GM12878 (cell line): ENCODE measurements around the gene C16orf74. TPM values are rescaled to one million over a fixed set of nuclear protein-coding genes. Genes with fewer than 3 reads are reported as not detected.

Experiments
- ATAC-seq: fragments of 200-7000 bp; cut with Tn5 transposase; 3 replicates; pipeline ENCODE4 v1.9.1; 2020; ENCODE audit warnings: mild to moderate bottlenecking, moderate library complexity
- BruUV-seq: library from RNA; stranded (reverse); fragments of 400-500 nt; replicated peaks from 2 replicates; lab custom pipeline; 2021; lab: Mats Ljungman, UMichigan
- CTCF ChIA-PET: fragments of 300-600 bp; sonication (Branson Sonifier 250); formaldehyde crosslinking; extraction: SDS; loops from one replicate; lab custom pipeline; 2021; ENCODE audit warnings: inconsistent platforms; lab: Yijun Ruan, JAX
- POLR2A ChIA-PET: fragments of 350-600 bp; formaldehyde crosslinking; extraction: SDS; loops from one replicate; lab custom pipeline; 2021; ENCODE audit warnings: inconsistent platforms; lab: Charles Lee
- RAD21 ChIA-PET: fragments of 300-600 bp; sonication (Branson Sonifier 250); formaldehyde crosslinking; loops from one replicate; lab custom pipeline; 2023; ENCODE audit warnings: antibody characterized with exemption; ENCODE audit not compliant: unreplicated experiment; lab: Charles Lee
- SMC1A ChIA-PET: fragments of 300-600 bp; sonication (Branson Sonifier 250); formaldehyde crosslinking; loops from one replicate; lab custom pipeline; 2023; ENCODE audit not compliant: unreplicated experiment, uncharacterized antibody; lab: Charles Lee
- DNase-seq: peaks from one replicate; pipeline ENCODE4 v3.0.0-alpha.2; 2011; ENCODE audit warnings: low read depth, low spot score
- FAIRE-seq: peaks from 3 replicates; lab custom pipeline; 2011; peaks lifted over from hg19 to GRCh38; lab: Jason Lieb, UNC
- H2AFZ ChIP-seq: 2 replicates; pipeline ENCODE4 v1.6.0; 2011; ENCODE audit warnings: low read depth, low read length, control low read depth; ENCODE audit not compliant: control insufficient read depth
- H3K27ac ChIP-seq: 2 replicates; pipeline ENCODE4 v1.5.1; 2011; ENCODE audit warnings: control low read depth; ENCODE audit not compliant: control insufficient read depth, insufficient read depth
- H3K27me3 ChIP-seq, 2 experiments: replicated peaks in 1 of 2; 2 replicates each; pipeline versions ENCODE4 v1.6.0 to v1.6.1; 2011; ENCODE audit warnings: low read length in 1 of 2; ENCODE audit not compliant: control insufficient read depth in 2 of 2, insufficient read depth in 2 of 2
- H3K36me3 ChIP-seq, 2 experiments: 2 replicates each; pipeline ENCODE4 v1.5.1; 2011; ENCODE audit warnings: low read length in 1 of 2; ENCODE audit not compliant: control insufficient read depth in 2 of 2, insufficient read depth in 2 of 2
- H3K4me1 ChIP-seq: 2 replicates; pipeline ENCODE4 v1.6.1; 2011; ENCODE audit warnings: mild to moderate bottlenecking, low read length, moderate library complexity, mixed read lengths; ENCODE audit not compliant: control insufficient read depth, insufficient read depth
- H3K4me2 ChIP-seq: 2 replicates; pipeline ENCODE4 v1.6.0; 2011; ENCODE audit warnings: control low read depth; ENCODE audit not compliant: control insufficient read depth, insufficient read depth
- H3K4me3 ChIP-seq: fragments of 200-600 bp; sonication (generic); 2 replicates; pipeline ENCODE4 v1.5.1; 2016
- H3K79me2 ChIP-seq: 2 replicates; pipeline ENCODE4 v1.6.0; 2011; ENCODE audit warnings: low read length; ENCODE audit not compliant: control insufficient read depth, insufficient read depth
- H3K9ac ChIP-seq: 2 replicates; pipeline ENCODE4 v1.8.0; 2011; ENCODE audit warnings: low read length, control low read depth, mixed read lengths; ENCODE audit not compliant: control insufficient read depth, insufficient read depth
- H3K9me3 ChIP-seq: replicated peaks from 3 replicates; pipeline ENCODE4 v1.5.1; 2011; ENCODE audit warnings: mild to moderate bottlenecking, low read length; ENCODE audit not compliant: control insufficient read depth, insufficient read depth
- H4K20me1 ChIP-seq: 2 replicates; pipeline ENCODE4 v1.6.0; 2011; ENCODE audit not compliant: control insufficient read depth, insufficient read depth
- ATF7 ChIP-seq: fragments of 450-650 bp; IDR thresholded peaks from 2 replicates; pipeline ENCODE4 v1.6.1; 2016; ENCODE audit warnings: low read depth, mild to moderate bottlenecking
- BCL11A ChIP-seq: IDR thresholded peaks from 2 replicates; pipeline ENCODE4 v1.6.1; 2011; ENCODE audit warnings: low read depth, low read length
- BRCA1 ChIP-seq: IDR thresholded peaks from 2 replicates; pipeline ENCODE4 v1.6.1; 2011; ENCODE audit warnings: low read depth, low read length, improper control_type of control experiment
- JUND ChIP-seq: IDR thresholded peaks from 2 replicates; pipeline ENCODE4 v1.6.1; 2012; ENCODE audit warnings: low read depth, mild to moderate bottlenecking, low read length, improper control_type of control experiment, moderate library complexity
- MYB ChIP-seq: fragments of 150-350 bp; IDR thresholded peaks from 2 replicates; pipeline ENCODE4 v1.6.1; 2014; ENCODE audit warnings: mild to moderate bottlenecking, low read depth, low read length, borderline replicate concordance
- NFYA ChIP-seq: IDR thresholded peaks from 2 replicates; pipeline ENCODE4 v1.6.1; 2011; ENCODE audit warnings: low read depth, mild to moderate bottlenecking, low read length, improper control_type of control experiment, borderline replicate concordance
- NFYB ChIP-seq: IDR thresholded peaks from 2 replicates; pipeline ENCODE4 v1.6.1; 2011; ENCODE audit warnings: low read depth, mild to moderate bottlenecking, low read length, improper control_type of control experiment, moderate library complexity; ENCODE audit not compliant: insufficient read depth
- RB1 ChIP-seq: fragments of 450-650 bp; formaldehyde crosslinking; IDR thresholded peaks from 2 replicates; pipeline ENCODE4 v1.6.1; 2017; ENCODE audit warnings: mild to moderate bottlenecking, borderline replicate concordance
- SMARCA5 ChIP-seq: fragments of 450-650 bp; IDR thresholded peaks from 2 replicates; pipeline ENCODE4 v1.6.1; 2017; ENCODE audit warnings: mild to moderate bottlenecking
- SREBF2 ChIP-seq: IDR thresholded peaks from 2 replicates; pipeline ENCODE4 v1.6.1; 2012; ENCODE audit warnings: mild to moderate bottlenecking, low read length
- TCF7 ChIP-seq: IDR thresholded peaks from 2 replicates; pipeline ENCODE4 v1.6.1; 2014; ENCODE audit warnings: antibody characterized with exemption, borderline replicate concordance
- ZNF24 ChIP-seq: fragments of 450-650 bp; IDR thresholded peaks from 2 replicates; pipeline ENCODE4 v1.6.1; 2017; ENCODE audit warnings: antibody characterized with exemption, mild to moderate bottlenecking
- WGBS: methylation state at CpG from one replicate; pipeline ENCODE4 v1.1.6; 2016; ENCODE audit warnings: low lambda C conversion rate; ENCODE audit not compliant: insufficient replicate concordance, insufficient coverage; ENCODE audit errors: missing lambda C conversion rate; 5-methylcytosine and 5-hydroxymethylcytosine counted together
- in situ Hi-C: fragments of 300-500 bp; cut with MboI; formaldehyde crosslinking; loops from 9 replicates; pipeline ENCODE4 v1.14.3; 2018; ENCODE audit warnings: mixed read lengths
- intact Hi-C: fragments of 100-400 bp; cut with micrococcal nuclease; formaldehyde crosslinking; loops from one replicate; pipeline ENCODE4 v1.14.2; 2022; ENCODE audit not compliant: unreplicated experiment
- polyA plus RNA-seq, 11 experiments: library from polyadenylated mRNA; depleted of rRNA in 4 of 11; unstranded in 6 of 11; stranded (reverse) in 5 of 11; fragments of >200 nt; fragmentation: Nextera tagmentation in 4 of 11; fragmentation: Illumina TruSeq in 1 of 11; extraction: Ambion mirVana in 4 of 11; extraction: Trizol in 1 of 11; gene quantifications; 1 replicate in 1 of 11; 2 replicates in 10 of 11; pipeline versions ENCODE4 v1.2.1 to v1.2.3, GENCODE V29; 2011 to 2016; ENCODE audit warnings: inconsistent platforms in 2 of 11, missing spikeins in 2 of 11, low read depth in 1 of 11
- total RNA-seq, 4 experiments: library from RNA; depleted of rRNA in 3 of 4; stranded (reverse); fragments of >200 nt in 3 of 4; fragmentation: Illumina TruSeq in 1 of 4; extraction: Trizol in 1 of 4; gene quantifications; 2 replicates each; pipeline versions ENCODE4 v1.2.1 to v1.2.3, GENCODE V29; 2013 to 2021
- TF ChIP-seq, protein P1 (sequence below): IDR thresholded peaks from 2 replicates; pipeline ENCODE4 v1.6.1; 2012; ENCODE audit warnings: low read depth, low read length, improper control_type of control experiment
- TF ChIP-seq, protein P2 (sequence below): IDR thresholded peaks from 2 replicates; pipeline ENCODE4 v1.6.1; 2012; ENCODE audit warnings: low read depth, low read length, improper control_type of control experiment
- TF ChIP-seq, protein P3 (sequence below): IDR thresholded peaks from 2 replicates; pipeline ENCODE4 v1.6.1; 2011; ENCODE audit warnings: low read depth, low read length, improper control_type of control experiment, borderline replicate concordance
- TF ChIP-seq, protein P4 (sequence below): fragments of 450-650 bp; IDR thresholded peaks from 2 replicates; pipeline ENCODE4 v1.6.1; 2017; ENCODE audit warnings: mild to moderate bottlenecking
- TF ChIP-seq, protein P5 (sequence below): fragments of 450-650 bp; formaldehyde crosslinking; IDR thresholded peaks from 2 replicates; pipeline ENCODE4 v1.4.0; 2020; ENCODE audit warnings: mild to moderate bottlenecking, moderate library complexity

Gene C16orf74
- total and polyA plus RNA-seq, 10 of the 15 experiments (the other 5 are each of a cell fraction or from before 2014, with no cell fraction given) = 0.23 to 20.1 (median 6.8) TPM

DNA sequence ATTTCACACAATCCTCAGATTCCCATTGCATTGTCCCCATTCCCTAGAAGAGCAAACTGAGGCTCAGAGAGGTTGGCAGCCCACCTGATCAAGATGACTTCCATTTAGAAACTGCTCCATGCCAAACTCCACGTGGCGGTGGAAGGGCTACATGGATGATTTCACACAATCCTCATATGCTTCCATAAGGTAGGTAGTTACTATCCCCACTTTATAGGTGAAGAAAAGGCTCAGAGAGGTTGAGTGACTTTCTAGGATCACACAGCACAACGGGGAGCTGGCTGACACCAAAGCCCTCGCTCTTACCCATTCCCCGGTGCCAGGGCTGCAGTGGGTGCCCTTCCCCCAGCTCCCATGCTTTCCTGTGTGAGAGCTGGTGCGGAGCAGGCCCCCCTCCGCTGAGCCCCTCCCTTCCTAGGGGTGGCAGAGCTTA, 52.4 kb downstream of the C16orf74 start:
- H3K9ac ChIP-seq = no peak overlapping the region
- no peaks in the 10 kb centered on the region for H3K36me3 ChIP-seq
- H3K27me3 ChIP-seq = peaks cover 1 to 2% of the 10 kb centered on the region in 2 experiments; a peak in 3 of 4 replicates
- no peak overlapping the region for H3K4me3 ChIP-seq
- no peak overlapping the region for H3K27ac ChIP-seq
- H4K20me1 ChIP-seq = no peaks in the 10 kb centered on the region
- 35% methylated on average over 7 of the region's 7 CpGs for WGBS
- POLR2A ChIA-PET = no interaction called here
- intact Hi-C loops (no loop called here), in situ Hi-C loops (no loop called here)
- H2AFZ ChIP-seq = no peak overlapping the region
- no peaks in the 10 kb centered on the region for H3K9me3 ChIP-seq
- DNase-seq (no peak), FAIRE-seq (no peak), ATAC-seq (no peak)
- no TSS peak for BruUV-seq
- CTCF ChIA-PET = interaction anchor here (0.6 kb wide), 1 partner anchor 670 kb away, joined by 3 read pairs; no protein-coding TSS in a partner anchor
- SMC1A ChIA-PET = no interaction called here
- no peaks in the 10 kb centered on the region for H3K79me2 ChIP-seq
- H3K4me2 ChIP-seq = no peak overlapping the region
- no peaks in the 10 kb centered on the region for H3K4me1 ChIP-seq
- RAD21 ChIA-PET = no interaction called here
- no peak for TF ChIP-seq ZNF24
- TF ChIP-seq BCL11A = no peak
- no peak for TF ChIP-seq ATF7
- TF ChIP-seq, protein P1, sequence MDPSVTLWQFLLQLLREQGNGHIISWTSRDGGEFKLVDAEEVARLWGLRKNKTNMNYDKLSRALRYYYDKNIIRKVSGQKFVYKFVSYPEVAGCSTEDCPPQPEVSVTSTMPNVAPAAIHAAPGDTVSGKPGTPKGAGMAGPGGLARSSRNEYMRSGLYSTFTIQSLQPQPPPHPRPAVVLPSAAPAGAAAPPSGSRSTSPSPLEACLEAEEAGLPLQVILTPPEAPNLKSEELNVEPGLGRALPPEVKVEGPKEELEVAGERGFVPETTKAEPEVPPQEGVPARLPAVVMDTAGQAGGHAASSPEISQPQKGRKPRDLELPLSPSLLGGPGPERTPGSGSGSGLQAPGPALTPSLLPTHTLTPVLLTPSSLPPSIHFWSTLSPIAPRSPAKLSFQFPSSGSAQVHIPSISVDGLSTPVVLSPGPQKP = no peak
- TF ChIP-seq, protein P2, sequence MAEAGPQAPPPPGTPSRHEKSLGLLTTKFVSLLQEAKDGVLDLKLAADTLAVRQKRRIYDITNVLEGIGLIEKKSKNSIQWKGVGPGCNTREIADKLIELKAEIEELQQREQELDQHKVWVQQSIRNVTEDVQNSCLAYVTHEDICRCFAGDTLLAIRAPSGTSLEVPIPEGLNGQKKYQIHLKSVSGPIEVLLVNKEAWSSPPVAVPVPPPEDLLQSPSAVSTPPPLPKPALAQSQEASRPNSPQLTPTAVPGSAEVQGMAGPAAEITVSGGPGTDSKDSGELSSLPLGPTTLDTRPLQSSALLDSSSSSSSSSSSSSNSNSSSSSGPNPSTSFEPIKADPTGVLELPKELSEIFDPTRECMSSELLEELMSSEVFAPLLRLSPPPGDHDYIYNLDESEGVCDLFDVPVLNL = no peak
- no peak for TF ChIP-seq RB1
- no peak for TF ChIP-seq TCF7
- no peak for TF ChIP-seq SREBF2
- no peak for TF ChIP-seq NFYA
- TF ChIP-seq NFYB = no peak
- TF ChIP-seq, protein P3, sequence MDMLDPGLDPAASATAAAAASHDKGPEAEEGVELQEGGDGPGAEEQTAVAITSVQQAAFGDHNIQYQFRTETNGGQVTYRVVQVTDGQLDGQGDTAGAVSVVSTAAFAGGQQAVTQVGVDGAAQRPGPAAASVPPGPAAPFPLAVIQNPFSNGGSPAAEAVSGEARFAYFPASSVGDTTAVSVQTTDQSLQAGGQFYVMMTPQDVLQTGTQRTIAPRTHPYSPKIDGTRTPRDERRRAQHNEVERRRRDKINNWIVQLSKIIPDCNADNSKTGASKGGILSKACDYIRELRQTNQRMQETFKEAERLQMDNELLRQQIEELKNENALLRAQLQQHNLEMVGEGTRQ = no peak
- TF ChIP-seq, protein P4, sequence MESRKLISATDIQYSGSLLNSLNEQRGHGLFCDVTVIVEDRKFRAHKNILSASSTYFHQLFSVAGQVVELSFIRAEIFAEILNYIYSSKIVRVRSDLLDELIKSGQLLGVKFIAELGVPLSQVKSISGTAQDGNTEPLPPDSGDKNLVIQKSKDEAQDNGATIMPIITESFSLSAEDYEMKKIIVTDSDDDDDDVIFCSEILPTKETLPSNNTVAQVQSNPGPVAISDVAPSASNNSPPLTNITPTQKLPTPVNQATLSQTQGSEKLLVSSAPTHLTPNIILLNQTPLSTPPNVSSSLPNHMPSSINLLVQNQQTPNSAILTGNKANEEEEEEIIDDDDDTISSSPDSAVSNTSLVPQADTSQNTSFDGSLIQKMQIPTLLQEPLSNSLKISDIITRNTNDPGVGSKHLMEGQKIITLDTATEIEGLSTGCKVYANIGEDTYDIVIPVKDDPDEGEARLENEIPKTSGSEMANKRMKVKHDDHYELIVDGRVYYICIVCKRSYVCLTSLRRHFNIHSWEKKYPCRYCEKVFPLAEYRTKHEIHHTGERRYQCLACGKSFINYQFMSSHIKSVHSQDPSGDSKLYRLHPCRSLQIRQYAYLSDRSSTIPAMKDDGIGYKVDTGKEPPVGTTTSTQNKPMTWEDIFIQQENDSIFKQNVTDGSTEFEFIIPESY = no peak
- no peak for TF ChIP-seq JUND
- TF ChIP-seq MYB = no peak
- TF ChIP-seq SMARCA5 = no peak
- no peak for TF ChIP-seq BRCA1
- TF ChIP-seq, protein P5, sequence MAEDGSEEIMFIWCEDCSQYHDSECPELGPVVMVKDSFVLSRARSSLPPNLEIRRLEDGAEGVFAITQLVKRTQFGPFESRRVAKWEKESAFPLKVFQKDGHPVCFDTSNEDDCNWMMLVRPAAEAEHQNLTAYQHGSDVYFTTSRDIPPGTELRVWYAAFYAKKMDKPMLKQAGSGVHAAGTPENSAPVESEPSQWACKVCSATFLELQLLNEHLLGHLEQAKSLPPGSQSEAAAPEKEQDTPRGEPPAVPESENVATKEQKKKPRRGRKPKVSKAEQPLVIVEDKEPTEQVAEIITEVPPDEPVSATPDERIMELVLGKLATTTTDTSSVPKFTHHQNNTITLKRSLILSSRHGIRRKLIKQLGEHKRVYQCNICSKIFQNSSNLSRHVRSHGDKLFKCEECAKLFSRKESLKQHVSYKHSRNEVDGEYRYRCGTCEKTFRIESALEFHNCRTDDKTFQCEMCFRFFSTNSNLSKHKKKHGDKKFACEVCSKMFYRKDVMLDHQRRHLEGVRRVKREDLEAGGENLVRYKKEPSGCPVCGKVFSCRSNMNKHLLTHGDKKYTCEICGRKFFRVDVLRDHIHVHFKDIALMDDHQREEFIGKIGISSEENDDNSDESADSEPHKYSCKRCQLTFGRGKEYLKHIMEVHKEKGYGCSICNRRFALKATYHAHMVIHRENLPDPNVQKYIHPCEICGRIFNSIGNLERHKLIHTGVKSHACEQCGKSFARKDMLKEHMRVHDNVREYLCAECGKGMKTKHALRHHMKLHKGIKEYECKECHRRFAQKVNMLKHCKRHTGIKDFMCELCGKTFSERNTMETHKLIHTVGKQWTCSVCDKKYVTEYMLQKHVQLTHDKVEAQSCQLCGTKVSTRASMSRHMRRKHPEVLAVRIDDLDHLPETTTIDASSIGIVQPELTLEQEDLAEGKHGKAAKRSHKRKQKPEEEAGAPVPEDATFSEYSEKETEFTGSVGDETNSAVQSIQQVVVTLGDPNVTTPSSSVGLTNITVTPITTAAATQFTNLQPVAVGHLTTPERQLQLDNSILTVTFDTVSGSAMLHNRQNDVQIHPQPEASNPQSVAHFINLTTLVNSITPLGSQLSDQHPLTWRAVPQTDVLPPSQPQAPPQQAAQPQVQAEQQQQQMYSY (CRISPR knock-in tag) = no peak
